Adrenal gland (tissue), 12 donors: Measurements from ENCODE around the gene AGR2. TPM values are rescaled to one million over a fixed set of nuclear protein-coding genes. Genes with fewer than 3 reads are reported as not detected.

Source experiments
- DNase-seq, 7 donors: peaks; one replicate each; pipeline ENCODE4 v3.0.0-alpha.2; 2019 to 2020
- H3K27ac ChIP-seq, 5 donors: fragments of 200-600 bp; sonication (generic) in 4 of 5; 1 replicate in 3 of 5; 2 replicates in 2 of 5; pipeline versions ENCODE4 v1.5.1 to v1.8.0; 2016 to 2020; ENCODE audit warnings: mild to moderate bottlenecking in 1 of 5
- H3K27me3 ChIP-seq: fragments of 200-600 bp; 2 replicates; pipeline ENCODE4 v1.8.0; 2021
- H3K36me3 ChIP-seq, 2 donors: fragments of 200-600 bp; replicated peaks in 1 of 2; 1 replicate in 1 of 2; 2 replicates in 1 of 2; pipeline versions ENCODE4 v1.5.1 to v1.8.0; 2018 to 2022
- H3K4me1 ChIP-seq, 2 donors: fragments of 200-600 bp; replicated peaks in 1 of 2; 1 replicate in 1 of 2; 2 replicates in 1 of 2; pipeline versions ENCODE4 v1.5.1 to v1.8.0; 2018 to 2021
- H3K4me3 ChIP-seq, 4 donors: fragments of 200-600 bp; sonication (generic) in 3 of 4; one replicate each; pipeline ENCODE4 v1.5.1; 2016 to 2018
- H3K9me3 ChIP-seq, 3 donors: fragments of 200-600 bp; sonication (generic) in 1 of 3; replicated peaks in 1 of 3; 1 replicate in 2 of 3; 2 replicates in 1 of 3; pipeline versions ENCODE4 v1.5.1 to v1.8.0; 2016 to 2021
- CTCF ChIP-seq, 6 experiments: fragments of 450-650 bp in 4 of 6; fragments of 200-600 bp in 2 of 6; sonication (generic) in 1 of 6; IDR thresholded peaks; 1 replicate in 5 of 6; 2 replicates in 1 of 6; pipeline versions ENCODE4 v1.5.1 to v1.8.0; 2016 to 2021; ENCODE audit warnings: antibody characterized with exemption in 6 of 6, mild to moderate bottlenecking in 2 of 6, moderate library complexity in 1 of 6
- POLR2A ChIP-seq, 2 donors: fragments of 450-650 bp; IDR thresholded peaks; one replicate each; pipeline ENCODE4 v1.6.1; 2017; ENCODE audit warnings: antibody characterized with exemption in 2 of 2, mild to moderate bottlenecking in 2 of 2, moderate library complexity in 1 of 2
- WGBS, 4 donors: extraction: QIAGEN DNeasy Blood & Tissue Kit in 2 of 4; methylation state at CpG; one replicate each; pipeline versions ENCODE4 v1.1.5 to v1.1.7; 2013 to 2017; 5-methylcytosine and 5-hydroxymethylcytosine counted together
- intact Hi-C, 2 donors: fragments of 100-400 bp; cut with DNase I; formaldehyde crosslinking; loops; one replicate each; pipeline versions ENCODE4 v1.14.1 to v1.15.0; 2022 to 2023
- polyA plus RNA-seq, 3 donors: library from polyadenylated mRNA; stranded (reverse); fragments of 200-250 nt in 2 of 3; fragments of 350-450 nt in 1 of 3; fragmentation: Illumina TruSeq in 1 of 3; extraction: RNeasy Lipid Tissue Mini Kit (QIAGEN cat#74804) in 1 of 3; gene quantifications; one replicate each; pipeline ENCODE4 v1.2.3, GENCODE V29; 2013 to 2014
- total RNA-seq, 9 donors: library from RNA; depleted of rRNA in 4 of 9; stranded (reverse); fragments of >200 nt in 4 of 9; fragments of 120-200 nt in 1 of 9; fragmentation: NEBNext Ultra II Directional in 1 of 9; extraction: Animal tissue kit (Norgen Biotek cat#: 25700) in 1 of 9; gene quantifications; one replicate each; pipeline versions ENCODE4 v1.1.0 to v1.2.4, GENCODE V29; 2013 to 2023
- donor health status: healthy with polysubstance abuse.
- donor health status: Bipolar disorder and iron deficiency.
- donor health status: DM: yes; HTN: yes; CAD: no.
- donor health status: DM: no; HTN: no; CAD: no.
- donor health status: DM: no; HTN: no; CAD: no.
- donor health status: DM: yes; HTN: yes; CAD: no.

AGR2 gene
- total and polyA plus RNA-seq, 12 donors = 0.13 to 4.3 (median 1.3) TPM; not detected in 7

DNA sequence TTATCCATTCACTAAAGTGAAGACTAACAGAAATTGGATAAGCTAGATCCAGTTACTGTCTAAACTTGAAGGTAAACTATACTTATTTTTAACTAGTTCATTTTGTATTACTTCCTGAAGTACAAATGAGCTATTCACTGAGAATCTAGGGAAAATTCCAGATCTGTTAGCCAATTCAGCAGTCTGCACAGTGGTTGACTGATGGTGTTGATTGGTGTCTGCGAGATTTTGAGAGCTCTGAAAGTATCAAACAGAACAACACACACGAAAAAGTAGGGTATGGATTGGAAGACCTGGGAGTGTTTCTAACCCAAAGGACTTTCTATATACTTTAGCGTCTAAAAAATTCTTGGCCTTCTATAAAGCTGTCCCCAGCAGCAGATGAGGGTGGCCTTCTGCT lies 33.6 kb upstream of the AGR2 start:
- whole genome bisulfite sequencing, 4 donors = 56 to 72% (median 71%) methylated on average over 3 of the region's 3 CpGs
- Histone ChIP-seq H3K36me3 (no peaks in the 10 kb centered on the region), H3K4me1 (no peaks in the 10 kb centered on the region), H3K9me3 (no peaks in the 10 kb centered on the region), H3K4me3 (no peak overlapping the region), H3K27me3 (no peaks in the 10 kb centered on the region), H3K27ac (no peak overlapping the region)
- no peak for DNase-seq
- intact Hi-C loops = no loop called here
- TF ChIP-seq POLR2A (IDR thresholded peaks at IDR 0.05) = no peak
- no peak for TF ChIP-seq CTCF (IDR thresholded peaks at IDR 0.05)

DNA sequence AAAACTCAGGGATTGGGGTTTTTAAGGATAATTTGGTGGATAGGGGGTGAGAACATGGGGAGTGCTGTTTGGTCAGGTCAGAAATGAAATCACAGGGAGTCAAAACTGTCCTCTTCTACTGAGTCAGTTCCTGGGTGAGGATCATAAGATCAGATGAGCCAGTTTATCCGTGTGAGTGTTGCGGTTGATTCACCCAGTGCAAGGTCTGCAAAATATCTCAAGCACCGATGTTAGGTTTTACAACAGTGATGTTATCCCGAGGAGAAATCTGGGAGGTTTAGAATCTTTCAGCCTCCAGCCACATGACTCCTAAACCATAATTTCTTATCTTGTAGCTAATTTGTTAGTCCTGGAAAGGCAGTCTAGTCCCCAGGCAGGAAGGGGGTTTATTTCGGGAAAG lies 31.7 kb upstream of the AGR2 start:
- Histone ChIP-seq H3K4me3 (no peak overlapping the region), H3K36me3 (no peaks in the 10 kb centered on the region), H3K27ac (no peak overlapping the region), H3K4me1 (no peaks in the 10 kb centered on the region), H3K9me3 (no peaks in the 10 kb centered on the region), H3K27me3 (no peaks in the 10 kb centered on the region)
- no peak for TF ChIP-seq POLR2A (IDR thresholded peaks at IDR 0.05)
- TF ChIP-seq CTCF (IDR thresholded peaks at IDR 0.05) = no peak
- DNase-seq = no peak
- 72 to 77% (median 75%) methylated on average over 5 of the region's 5 CpGs for WGBS, 4 donors
- intact Hi-C loops = no loop called here

GRCh38 chr7:16833373-16833772 lies 28.6 kb upstream of the AGR2 start:
- Histone ChIP-seq H3K4me3 (no peak overlapping the region), H3K9me3 (peaks cover 0 to 5% (median 0%) of the 10 kb centered on the region in 3 donors), H3K36me3 (no peaks in the 10 kb centered on the region), H3K27ac (no peak overlapping the region), H3K4me1 (no peaks in the 10 kb centered on the region), H3K27me3 (no peaks in the 10 kb centered on the region)
- intact Hi-C loops = no loop called here
- DNase-seq = no peak
- WGBS, 4 donors = 79 to 88% (median 82%) methylated on average over 1 of the region's 1 CpG
- no peak for TF ChIP-seq CTCF (IDR thresholded peaks at IDR 0.05)
- no peak for TF ChIP-seq POLR2A (IDR thresholded peaks at IDR 0.05)

- no peaks in the 10 kb centered on the region for H3K36me3 ChIP-seq
- no peaks in the 10 kb centered on the region for H3K27me3 ChIP-seq
- H3K4me1 ChIP-seq = no peaks in the 10 kb centered on the region
- H3K9me3 ChIP-seq = peaks cover 0 to 7% (median 0%) of the 10 kb centered on the region in 3 donors
- intact Hi-C loops = no loop called here
- no peak for DNase-seq
- TF ChIP-seq POLR2A (IDR thresholded peaks at IDR 0.05) = no peak
- no peak overlapping the region for H3K4me3 ChIP-seq
- no peak overlapping the region for H3K27ac ChIP-seq
These were observed 21.3 kb upstream of the AGR2 start for GRCh38 chr7:16826060-16826459.

GRCh38 chr7:16822029-16822428 lies 17.2 kb upstream of the AGR2 start:
- no peak for DNase-seq
- no peak overlapping the region for H3K4me3 ChIP-seq
- H3K36me3 ChIP-seq = no peaks in the 10 kb centered on the region
- intact Hi-C loops = no loop called here
- TF ChIP-seq POLR2A (IDR thresholded peaks at IDR 0.05) (no peak), CTCF (IDR thresholded peaks at IDR 0.05) (no peak)
- no peaks in the 10 kb centered on the region for H3K27me3 ChIP-seq
- H3K9me3 ChIP-seq = no peaks in the 10 kb centered on the region
- H3K27ac ChIP-seq = no peak overlapping the region
- no peaks in the 10 kb centered on the region for H3K4me1 ChIP-seq
- 45 to 62% (median 60%) methylated on average over 3 of the region's 3 CpGs for WGBS, 4 donors
